Activated T-cell treated with anti-CD3 and anti-CD28 coated beads for 1 hour (primary cell): Measurements from ENCODE around the gene RASA3.

Experiments
- DNase-seq: peaks from one replicate; pipeline ENCODE4 v3.0.0-alpha.2; 2020; ENCODE audit warnings: low read depth

Gene RASA3

GRCh38 chr13:113967729-113968462 is 164.5 kb downstream of the RASA3 start:
- DNase-seq: no peak

GRCh38 chr13:113967206-113967720 is 165.2 kb downstream of the RASA3 start:
- DNase-seq: no peak

- DNase-seq: no peak
Observed at GRCh38 chr13:113965968-113966884, 166.2 kb downstream of the RASA3 start.

GRCh38 chr13:113965383-113965874 is 167.0 kb downstream of the RASA3 start:
- DNase-seq: no peak

GRCh38 chr13:113964251-113964995 is 168.0 kb downstream of the RASA3 start:
- no peak for DNase-seq

GRCh38 chr13:113963376-113963775 is 169.0 kb downstream of the RASA3 start:
- DNase-seq: no peak

- DNase-seq: no peak
Observed at GRCh38 chr13:113962975-113963374, 169.4 kb downstream of the RASA3 start.

GRCh38 chr13:113962386-113962785 is 170.0 kb downstream of the RASA3 start:
- no peak for DNase-seq

GRCh38 chr13:113960276-113960948 is 172.0 kb downstream of the RASA3 start:
- no peak for DNase-seq

- no peak for DNase-seq
Observed at GRCh38 chr13:113959198-113959597, 173.2 kb downstream of the RASA3 start.

GRCh38 chr13:113958373-113958772 is 174.1 kb downstream of the RASA3 start:
- DNase-seq: no peak

GRCh38 chr13:113956571-113956970 is 175.9 kb downstream of the RASA3 start:
- DNase-seq: no peak

GRCh38 chr13:113955691-113956090 is 176.7 kb downstream of the RASA3 start:
- DNase-seq: no peak

GRCh38 chr13:113955235-113955634 is 177.2 kb downstream of the RASA3 start:
- DNase-seq: no peak

- no peak for DNase-seq
Observed at GRCh38 chr13:113954046-113954835, 178.2 kb downstream of the RASA3 start.

- no peak for DNase-seq
Observed at GRCh38 chr13:113953561-113953960, 178.9 kb downstream of the RASA3 start.

GRCh38 chr13:113952983-113953520 is 179.4 kb downstream of the RASA3 start:
- DNase-seq: no peak

GRCh38 chr13:113952151-113952982 is 180.1 kb downstream of the RASA3 start:
- no peak for DNase-seq

GRCh38 chr13:113951246-113951999 is 181.0 kb downstream of the RASA3 start:
- no peak for DNase-seq
